HG03139 (cell line): ENCODE results near the gene RAMACL.
A peak's percentile ranks its signal among the peaks of the same experiment; 100 is the strongest.
"Not testable (repeated sequence)": the region's sequence is repeated elsewhere in the genome, so short reads cannot be mapped to it uniquely, and the experiment has no call there.

Experiments
- ATAC-seq: cut with Tn5 transposase; IDR thresholded peaks from one replicate; pipeline ENCODE4 v1.9.1; 2021; ENCODE audit not compliant: unreplicated experiment

The RAMACL gene

DNA sequence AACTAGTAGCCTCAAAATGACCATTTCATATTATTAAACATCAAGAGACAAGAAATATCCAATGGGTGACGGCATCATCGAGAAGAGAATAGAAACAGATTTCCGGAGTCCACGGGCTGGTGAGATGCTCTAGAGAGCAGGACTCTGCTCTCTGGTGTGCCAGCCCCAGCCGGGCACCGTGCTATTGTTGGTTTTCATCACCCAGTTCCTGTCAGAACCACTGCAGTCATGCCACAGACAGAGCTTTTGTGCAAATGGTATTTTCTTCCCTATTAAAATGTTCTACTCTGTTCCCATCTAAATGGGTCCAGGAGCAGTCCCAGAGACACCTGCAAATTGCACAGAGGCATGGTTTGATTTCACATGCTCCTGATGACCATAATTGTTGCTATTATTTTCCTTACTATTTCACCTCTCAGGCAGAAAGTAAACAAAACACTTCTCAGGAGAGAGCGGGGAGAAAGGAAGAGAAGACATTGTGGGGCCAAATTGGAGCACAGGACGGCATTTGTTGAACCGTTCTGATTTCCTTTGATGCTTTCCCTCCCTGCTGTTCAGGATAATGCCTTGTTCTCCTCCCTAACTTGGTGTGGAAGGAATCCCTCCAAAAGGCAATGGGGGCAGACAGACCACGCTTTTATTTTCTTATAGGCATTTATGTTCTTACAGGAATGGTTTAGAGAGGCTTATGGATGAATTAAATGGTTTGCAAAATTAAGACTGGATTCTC lies 11.4 kb upstream of the RAMACL start:
- ATAC-seq, result no peak

DNA sequence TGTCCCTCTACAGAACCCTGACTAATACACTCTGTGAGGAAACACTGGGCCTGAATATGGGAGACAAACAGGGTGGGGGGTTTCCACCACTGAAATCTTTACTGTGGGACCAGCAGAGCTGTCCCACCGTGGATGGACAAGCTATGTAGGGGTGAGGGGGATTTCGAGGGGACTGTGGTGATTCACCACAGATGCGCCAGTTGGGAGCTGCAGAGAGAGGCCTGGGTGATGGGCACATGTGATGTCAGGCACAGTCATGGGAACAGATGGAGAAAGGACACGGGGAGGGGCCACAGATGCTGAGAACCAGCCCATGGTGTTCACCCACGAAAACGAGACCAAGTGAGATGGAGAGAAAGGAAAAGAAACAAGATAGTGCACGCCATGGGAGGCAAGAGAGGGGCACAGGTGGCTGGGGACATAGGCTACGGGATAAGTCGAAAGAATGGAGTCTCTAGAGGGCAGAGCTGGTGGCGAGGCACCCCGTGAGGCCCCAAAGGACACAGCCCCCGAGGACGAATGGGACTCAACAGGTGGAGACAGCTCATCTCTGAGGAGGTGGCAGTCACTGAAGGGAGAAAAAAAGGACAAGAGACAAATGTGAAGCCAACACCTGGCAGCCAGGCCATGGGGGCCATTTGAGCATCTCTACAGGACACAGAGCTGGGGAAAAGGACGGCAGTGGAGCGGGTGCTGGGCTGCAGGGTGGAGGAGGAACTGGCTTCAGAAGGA lies 10.5 kb upstream of the RAMACL start:
- ATAC-seq, result no peak

- no peak for ATAC-seq
Measured at GRCh38 chr6:166595949-166596348, 9.5 kb upstream of the RAMACL start.

- ATAC-seq, result no peak
Measured at GRCh38 chr6:166595061-166595780, 8.7 kb upstream of the RAMACL start.

GRCh38 chr6:166592821-166593220 lies 6.3 kb upstream of the RAMACL start:
- ATAC-seq, result no peak

GRCh38 chr6:166591961-166592520 lies 5.6 kb upstream of the RAMACL start:
- no peak for ATAC-seq

DNA sequence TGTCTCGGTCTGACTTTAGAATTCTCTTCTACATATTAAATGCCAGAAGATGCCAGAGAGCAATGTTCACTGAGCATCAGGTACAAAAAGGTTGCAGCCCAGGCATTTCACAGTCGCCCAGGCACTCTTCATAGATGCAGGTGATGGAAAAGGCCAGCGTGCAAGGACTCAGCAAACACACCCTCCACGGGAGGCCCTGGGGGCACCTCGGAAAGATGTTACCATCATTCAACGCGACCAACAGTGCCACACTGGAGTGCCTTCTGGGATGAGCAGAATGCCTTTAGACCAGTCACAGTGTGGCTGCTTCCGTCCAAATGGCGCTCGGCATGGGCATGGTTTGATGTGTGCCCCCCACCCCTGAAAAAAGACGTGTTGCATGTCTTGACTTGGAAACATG lies 4.5 kb upstream of the RAMACL start:
- no peak for ATAC-seq

DNA sequence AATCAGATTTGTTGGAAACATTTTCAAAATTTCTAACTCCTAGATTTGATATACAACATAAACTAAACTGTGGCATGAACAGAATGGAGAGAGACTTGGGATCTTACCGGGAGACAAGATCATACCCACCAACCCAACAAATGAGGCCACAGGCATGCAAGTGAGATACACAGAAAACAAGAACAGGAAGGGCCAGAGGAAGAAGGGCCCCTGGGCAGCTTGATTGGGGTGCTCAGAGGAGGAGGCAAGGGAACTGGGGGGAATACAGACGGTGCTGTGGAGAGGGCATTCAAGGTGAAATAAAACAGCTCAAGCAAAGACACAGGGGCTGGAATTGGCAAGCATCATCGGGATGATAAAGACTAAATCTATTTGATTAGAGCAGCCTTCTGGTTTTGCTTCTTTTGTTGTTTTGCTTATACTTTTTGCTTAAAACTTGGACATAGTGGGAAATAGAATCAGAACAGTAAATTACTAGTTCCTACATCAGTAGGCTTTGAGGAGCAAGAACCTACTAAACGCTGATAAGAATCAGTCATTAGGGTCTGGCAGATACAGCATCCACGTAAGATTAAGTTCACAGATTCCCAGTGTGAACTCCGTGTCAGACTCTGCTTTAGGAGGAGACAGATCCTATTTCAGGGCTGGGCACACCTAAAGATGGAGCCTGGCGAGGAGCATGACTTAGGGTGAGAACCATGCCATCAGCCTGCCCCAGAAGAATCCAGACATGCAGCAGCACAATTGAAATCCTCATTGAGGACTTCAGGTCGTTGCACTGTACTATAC lies 3.5 kb upstream of the RAMACL start:
- ATAC-seq, result no peak

DNA sequence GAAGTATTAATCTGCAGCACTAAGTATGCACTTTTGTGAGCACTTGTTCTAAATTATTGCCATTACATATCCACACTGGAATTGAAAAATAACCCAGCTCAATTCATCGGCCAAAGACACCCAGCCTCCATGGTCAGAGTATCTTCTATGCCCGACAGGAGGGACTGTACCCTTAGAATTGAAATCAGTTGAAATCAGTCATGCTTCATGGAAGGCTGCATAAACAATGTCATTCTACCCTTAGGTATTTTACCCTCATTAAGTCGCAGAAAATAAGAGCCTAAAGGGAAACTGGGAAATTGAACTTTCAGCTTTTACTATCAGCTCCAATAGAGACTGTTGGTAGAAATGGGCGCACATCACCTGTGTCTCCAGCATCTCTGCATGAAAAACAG lies 2.9 kb upstream of the RAMACL start:
- ATAC-seq, result no peak

- no peak for ATAC-seq
Measured at GRCh38 chr6:166588691-166589336, 2.3 kb upstream of the RAMACL start.

DNA sequence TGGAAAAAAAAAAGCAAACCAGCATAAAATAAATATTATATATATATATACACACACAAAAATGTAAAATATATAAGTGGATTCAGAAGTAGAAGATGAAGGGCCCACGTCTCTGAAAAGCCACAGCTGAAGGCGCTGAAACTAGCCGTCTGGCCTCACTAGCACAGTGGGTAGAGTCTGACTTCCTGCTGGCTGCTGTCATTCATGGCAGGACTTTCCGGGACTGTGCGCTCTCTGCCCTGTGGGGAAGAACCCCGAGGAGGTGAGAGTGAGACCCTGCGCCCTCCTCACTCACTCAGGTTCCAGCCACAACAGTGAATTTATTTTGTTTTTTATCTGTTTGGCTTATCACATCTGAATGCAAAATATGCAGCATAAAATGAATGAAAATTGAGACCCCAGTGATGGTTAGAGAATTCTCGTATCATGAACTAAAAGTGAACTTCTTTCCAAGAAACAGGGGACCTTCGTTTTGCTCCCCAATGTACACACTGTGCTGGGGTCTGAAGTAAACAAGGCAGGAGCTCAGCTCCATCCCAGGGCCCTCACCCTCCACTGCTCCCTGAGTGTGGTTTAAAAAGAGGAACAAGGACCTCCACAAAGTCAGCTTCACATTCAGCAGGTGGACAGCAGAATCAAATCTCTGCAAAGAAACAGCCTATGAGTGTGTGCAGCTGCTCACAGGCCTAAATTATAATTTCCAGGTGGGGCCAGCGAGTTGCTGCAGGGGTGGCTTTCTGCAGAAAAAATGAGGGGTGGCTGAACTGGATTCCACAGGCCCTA lies 1.3 kb upstream of the RAMACL start:
- ATAC-seq, result peak; percentile 84

DNA sequence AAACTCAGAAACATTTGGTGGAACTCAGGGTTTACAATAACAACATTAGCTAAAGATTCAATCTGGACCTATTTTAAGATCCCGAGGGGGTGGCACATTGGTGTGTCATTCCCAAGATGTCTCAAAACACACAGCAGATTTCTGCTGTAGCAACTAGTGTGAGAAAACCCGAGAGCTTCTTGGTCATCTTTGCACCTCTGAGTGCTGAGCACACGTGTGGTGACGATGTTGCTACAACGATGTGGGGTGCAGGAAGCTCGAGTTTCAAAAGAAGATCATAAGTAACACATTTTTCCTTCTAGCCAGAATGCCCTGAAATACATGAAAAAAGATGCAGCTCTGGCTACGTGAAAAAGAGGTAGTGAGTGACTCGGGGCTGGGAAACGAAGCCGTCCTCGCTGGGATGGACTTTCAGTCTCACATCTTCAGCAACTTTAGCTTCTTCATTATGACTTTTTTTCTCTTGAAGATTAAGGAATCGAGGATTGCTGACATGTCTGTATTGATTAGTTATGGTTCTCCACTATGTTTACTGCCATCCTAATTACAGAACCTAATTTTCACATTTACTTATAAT lies 1.5 kb downstream of the RAMACL start:
- ATAC-seq, result no peak

- no peak for ATAC-seq
Measured at GRCh38 chr6:166584155-166584554, 2.3 kb downstream of the RAMACL start.

DNA sequence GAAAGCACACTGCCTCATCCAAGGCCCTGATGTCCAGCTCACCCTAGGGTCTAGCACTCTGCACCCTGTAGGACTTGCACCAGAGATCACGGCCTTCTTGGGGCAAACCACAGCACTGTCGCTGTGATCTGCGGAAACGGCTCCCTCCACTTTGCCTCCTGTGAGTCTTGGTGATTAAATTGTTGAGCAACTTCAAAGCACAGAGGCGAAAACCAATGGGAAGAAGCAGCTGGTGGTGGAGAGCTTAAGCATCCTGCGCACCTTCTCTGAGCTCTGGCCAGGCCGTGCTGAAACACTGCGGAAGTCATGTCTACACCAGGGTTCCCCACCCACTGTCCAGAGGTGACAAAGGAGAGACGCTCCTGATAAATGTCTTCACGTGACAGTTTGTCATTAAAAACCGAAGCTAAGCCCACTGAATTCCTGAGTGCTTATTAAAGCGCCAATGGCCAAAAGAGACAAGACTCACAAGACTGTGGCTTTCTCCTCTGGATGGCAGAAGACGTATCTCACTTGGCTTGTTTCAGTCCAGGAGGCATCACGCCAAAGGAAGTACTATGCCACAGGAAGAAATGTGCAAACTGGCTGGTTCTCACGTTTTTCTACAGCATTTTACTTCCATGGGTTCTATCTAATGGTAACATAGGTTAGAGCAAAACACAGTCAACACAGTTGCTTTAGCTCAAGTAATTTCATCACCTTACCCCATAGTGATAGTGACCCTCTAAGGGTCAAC lies 3.1 kb downstream of the RAMACL start:
- ATAC-seq, result no peak

GRCh38 chr6:166582258-166582657 lies 4.2 kb downstream of the RAMACL start:
- no peak for ATAC-seq

- not testable (repeated sequence) for ATAC-seq
Measured at GRCh38 chr6:166581801-166582200, 4.7 kb downstream of the RAMACL start.

DNA sequence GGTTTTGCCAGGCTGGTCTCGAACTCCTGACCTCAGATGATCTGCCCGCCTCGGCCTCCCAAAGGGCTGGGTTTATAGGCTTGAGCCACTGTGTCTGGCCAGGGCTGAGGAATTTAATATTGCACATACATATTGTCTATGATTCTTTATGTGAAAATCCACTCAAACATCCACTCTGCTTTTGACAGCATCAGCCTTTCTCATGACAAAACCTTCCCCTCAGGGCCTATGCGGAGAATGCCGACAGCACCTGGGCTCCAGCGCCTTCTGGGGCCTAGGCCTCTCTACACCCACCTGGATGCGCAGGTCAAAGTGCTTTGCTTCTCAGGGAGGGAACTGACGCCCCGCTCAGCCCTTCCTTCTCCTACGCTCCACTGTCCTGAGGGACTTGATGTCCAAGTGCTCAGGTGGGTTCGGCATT lies 5.4 kb downstream of the RAMACL start:
- ATAC-seq, result no peak
